ENCODE data around the gene MAPK12.
"Not testable (repeated sequence)": the region's sequence is repeated elsewhere in the genome, so short reads cannot be mapped to it uniquely, and the experiment has no call there.

MAPK12 gene

DNA sequence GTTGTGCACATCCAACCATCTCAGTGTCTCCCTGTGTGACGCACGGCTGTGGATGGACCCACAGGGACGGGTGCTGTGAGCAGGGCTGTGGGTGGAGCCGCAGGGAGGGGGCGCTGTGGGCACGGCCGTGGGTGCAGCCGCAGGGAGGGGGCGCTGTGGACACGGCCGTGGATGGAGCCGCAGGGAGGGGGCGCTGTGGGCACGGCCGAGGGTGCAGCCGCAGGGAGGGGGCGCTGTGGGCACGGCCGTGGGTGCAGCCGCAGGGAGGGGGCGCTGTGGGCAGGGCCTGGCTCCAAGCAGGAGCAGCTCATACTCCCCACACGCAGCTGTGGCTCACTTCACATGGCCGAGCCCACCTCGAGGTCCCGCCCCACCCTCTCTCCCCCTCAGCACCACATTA, 14.7 kb upstream of the MAPK12 start:
- no peak overlapping the region for H3K4me3 ChIP-seq (ENCODE audit: low read depth, low read length)
- peak; percentile 45 for TF ChIP-seq CTCF (conservative IDR thresholded peaks at IDR 0.05; ENCODE audit: low read depth, low read length)
- DNase-seq (ENCODE audit: low read depth): peak; percentile 76

DNA sequence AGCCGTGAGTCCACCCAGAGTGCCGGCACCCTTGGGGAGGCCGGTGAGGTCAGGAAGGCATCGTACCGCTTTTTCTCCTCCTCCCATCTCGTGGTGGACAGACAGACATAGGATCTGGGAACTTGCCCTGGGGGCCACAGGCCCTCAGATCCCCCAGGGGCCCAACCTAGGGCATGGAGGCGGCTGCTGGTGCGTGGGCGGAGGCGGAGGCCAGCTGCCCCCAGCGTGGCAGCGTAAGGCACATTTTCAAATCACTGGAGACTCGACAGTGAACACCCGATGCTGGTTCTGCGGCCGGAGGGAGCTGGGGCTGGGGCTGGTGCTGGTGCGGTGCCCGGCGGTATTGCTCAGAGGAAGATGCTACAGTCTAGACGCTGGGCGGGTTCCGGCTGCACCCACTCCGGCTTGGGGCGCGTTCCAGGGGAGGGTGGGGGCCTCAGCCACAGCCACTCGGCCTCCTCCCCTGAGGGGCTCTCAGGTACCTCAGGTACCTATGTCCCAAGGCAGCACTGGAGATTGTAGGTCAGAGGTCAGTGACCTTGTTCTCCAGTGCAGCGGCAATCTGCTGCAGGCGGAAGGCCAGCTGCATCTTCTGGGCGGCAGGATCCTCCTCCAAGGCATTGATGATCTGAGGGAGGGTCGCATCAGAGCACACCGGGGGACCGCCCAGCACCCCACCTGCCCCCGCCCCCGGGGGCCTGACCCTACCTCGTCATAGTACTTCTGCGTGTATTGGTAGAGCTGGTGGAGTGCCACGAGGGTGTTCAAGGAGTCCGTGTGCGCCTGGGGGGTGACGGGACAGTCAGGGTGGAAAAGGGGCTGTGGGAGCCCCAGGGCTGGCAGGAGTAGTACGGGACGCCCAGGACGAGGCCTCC, 13.9 kb upstream of the MAPK12 start:
- DNase-seq (ENCODE audit: low read depth): no peak
- no peak overlapping the region for H3K4me3 ChIP-seq (ENCODE audit: low read depth, low read length)
- no peak for TF ChIP-seq CTCF (conservative IDR thresholded peaks at IDR 0.05; ENCODE audit: low read depth, low read length)

DNA sequence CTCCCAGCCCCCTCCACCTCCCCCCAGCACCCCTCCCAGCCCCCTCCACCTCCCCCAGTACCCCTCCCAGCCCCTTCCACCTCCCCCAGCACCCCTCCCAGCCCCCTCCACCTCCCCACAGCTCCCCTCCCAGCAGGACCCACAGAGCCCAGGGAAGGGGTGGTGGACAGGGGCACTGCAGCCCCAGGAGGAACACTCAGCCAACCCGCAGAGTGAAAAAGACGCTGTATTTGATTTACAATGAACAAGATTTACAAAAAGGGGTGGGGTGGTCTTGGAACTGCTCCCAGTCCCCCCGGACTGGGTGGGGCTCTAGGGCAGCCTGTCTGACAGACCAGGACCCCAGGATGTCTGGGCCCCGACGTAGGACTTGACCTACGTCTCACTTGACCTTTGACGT, 13.3 kb upstream of the MAPK12 start:
- no peak for TF ChIP-seq CTCF (conservative IDR thresholded peaks at IDR 0.05; ENCODE audit: low read depth, low read length)
- DNase-seq (ENCODE audit: low read depth): no peak
- H3K4me3 ChIP-seq (ENCODE audit: low read depth, low read length): no peak overlapping the region

DNA sequence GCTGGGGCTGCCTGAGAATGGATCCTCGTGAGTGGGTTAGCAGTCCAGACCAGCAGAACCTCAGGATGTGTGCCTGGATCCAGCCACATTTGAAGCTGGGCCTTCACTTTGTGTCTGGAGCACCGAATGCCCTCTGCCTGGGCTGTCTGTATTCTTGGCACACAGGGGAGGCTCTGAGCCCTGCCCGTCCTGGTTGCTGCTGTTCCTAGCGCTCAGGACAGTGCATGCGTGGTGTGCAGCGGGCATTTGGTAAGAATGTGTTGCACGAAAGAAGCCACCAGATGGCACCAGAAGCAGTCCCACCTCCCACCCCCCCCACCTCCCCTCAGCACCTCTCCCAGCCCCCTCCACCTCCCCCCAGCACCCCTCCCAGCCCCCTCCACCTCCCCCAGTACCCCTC, 12.8 kb upstream of the MAPK12 start:
- H3K4me3 ChIP-seq (ENCODE audit: low read depth, low read length): no peak overlapping the region
- peak; percentile 53 for TF ChIP-seq CTCF (conservative IDR thresholded peaks at IDR 0.05; ENCODE audit: low read depth, low read length)
- peak; percentile 69 for DNase-seq (ENCODE audit: low read depth)

- DNase-seq (ENCODE audit: low read depth); H3K4me3 ChIP-seq (ENCODE audit: low read depth, low read length): not testable (repeated sequence)
Observed at GRCh38 chr22:50273781-50274180, 12.3 kb upstream of the MAPK12 start.

GRCh38 chr22:50273352-50273751, 11.9 kb upstream of the MAPK12 start:
- H3K4me3 ChIP-seq (ENCODE audit: low read depth, low read length); DNase-seq (ENCODE audit: low read depth): not testable (repeated sequence)

- DNase-seq (ENCODE audit: low read depth): no peak
- TF ChIP-seq CTCF (conservative IDR thresholded peaks at IDR 0.05; ENCODE audit: low read depth, low read length): no peak
- H3K4me3 ChIP-seq (ENCODE audit: low read depth, low read length): no peak overlapping the region
Observed at GRCh38 chr22:50272044-50272802, 10.7 kb upstream of the MAPK12 start.

GRCh38 chr22:50271519-50271970, 10.1 kb upstream of the MAPK12 start:
- peak; percentile 64 for DNase-seq (ENCODE audit: low read depth)
- peak overlapping the region; percentile 62 for H3K4me3 ChIP-seq (ENCODE audit: low read depth, low read length)
- no peak for TF ChIP-seq CTCF (conservative IDR thresholded peaks at IDR 0.05; ENCODE audit: low read depth, low read length)

All from choroid plexus epithelial cell (primary cell).